GM23248 (cell line): Measurements from ENCODE around the gene C22orf39. TPM values are rescaled to one million over a fixed set of nuclear protein-coding genes. Genes with fewer than 3 reads are reported as not detected.

Experiments
- DNase-seq: peaks from one replicate; pipeline ENCODE4 v3.0.0-alpha.2; 2015
- H2AFZ ChIP-seq: fragments of 200-600 bp; sonication (generic); 2 replicates; pipeline ENCODE4 v1.6.1; 2016; ENCODE audit warnings: antibody characterized with exemption
- H3F3A ChIP-seq: fragments of 200-600 bp; sonication (generic); 2 replicates; pipeline ENCODE4 v1.6.1; 2016; ENCODE audit warnings: mild to moderate bottlenecking, antibody characterized with exemption, mixed run types; ENCODE audit not compliant: insufficient read depth
- H3K27ac ChIP-seq: fragments of 200-600 bp; sonication (generic); 2 replicates; pipeline ENCODE4 v1.5.1; 2016; ENCODE audit warnings: mild to moderate bottlenecking
- H3K27me3 ChIP-seq: fragments of 200-600 bp; sonication (generic); replicated peaks from 2 replicates; pipeline ENCODE4 v1.6.1; 2016; ENCODE audit warnings: mild to moderate bottlenecking; ENCODE audit not compliant: insufficient read depth
- H3K36me3 ChIP-seq: fragments of 200-600 bp; sonication (generic); 2 replicates; pipeline ENCODE4 v1.6.1; 2016; ENCODE audit warnings: low read depth, mild to moderate bottlenecking
- H3K4me1 ChIP-seq: fragments of 200-600 bp; sonication (generic); 2 replicates; pipeline ENCODE4 v1.6.1; 2016; ENCODE audit warnings: mild to moderate bottlenecking; ENCODE audit not compliant: insufficient read depth
- H3K4me2 ChIP-seq: fragments of 200-600 bp; sonication (generic); one replicate; pipeline ENCODE4 v1.6.1; 2016; ENCODE audit warnings: mild to moderate bottlenecking; ENCODE audit not compliant: unreplicated experiment
- H3K4me3 ChIP-seq: fragments of 200-600 bp; sonication (generic); 2 replicates; pipeline ENCODE4 v1.5.1; 2016; ENCODE audit warnings: mild to moderate bottlenecking
- H3K79me2 ChIP-seq: fragments of 200-600 bp; sonication (generic); 2 replicates; pipeline ENCODE4 v1.6.1; 2016; ENCODE audit warnings: mild to moderate bottlenecking; ENCODE audit not compliant: insufficient read depth
- H3K9ac ChIP-seq: fragments of 200-600 bp; sonication (generic); 2 replicates; pipeline ENCODE4 v1.6.1; 2016; ENCODE audit warnings: mild to moderate bottlenecking
- H3K9me2 ChIP-seq: fragments of 200-600 bp; sonication (generic); 2 replicates; pipeline ENCODE4 v1.6.1; 2016; ENCODE audit warnings: mixed run types, mild to moderate bottlenecking, moderate library complexity; ENCODE audit not compliant: insufficient read depth
- H3K9me3 ChIP-seq: fragments of 200-600 bp; sonication (generic); one replicate; pipeline ENCODE4 v1.6.1; 2017; ENCODE audit warnings: low read depth
- H4K20me1 ChIP-seq: fragments of 200-600 bp; sonication (generic); 2 replicates; pipeline ENCODE4 v1.6.0; 2016; ENCODE audit not compliant: insufficient read depth
- EZH2 ChIP-seq: fragments of 200-600 bp; sonication (generic); IDR thresholded peaks from 2 replicates; pipeline ENCODE4 v1.6.1; 2018; ENCODE audit warnings: antibody characterized with exemption, mild to moderate bottlenecking; ENCODE audit not compliant: insufficient read depth, poor library complexity, severe bottlenecking
- EZH2phosphoT487 ChIP-seq: fragments of 200-600 bp; sonication (generic); IDR thresholded peaks from 2 replicates; pipeline ENCODE4 v1.6.1; 2018; ENCODE audit warnings: antibody characterized with exemption, moderate library complexity, mild to moderate bottlenecking, low read depth; ENCODE audit not compliant: insufficient read depth
- WGBS, 2 experiments: methylation state at CpG; one replicate each; pipeline ENCODE4 v1.1.6; 2015 to 2017; ENCODE audit warnings: low lambda C conversion rate in 2 of 2, low coverage in 1 of 2; ENCODE audit errors: missing lambda C conversion rate in 2 of 2; 5-methylcytosine and 5-hydroxymethylcytosine counted together
- in situ Hi-C: fragments of 300-500 bp; cut with MboI; formaldehyde crosslinking; loops from 2 replicates; pipeline ENCODE4 v1.15.0; 2020
- polyA plus RNA-seq: library from polyadenylated mRNA; unstranded; fragments of >200 nt; fragmentation: Nextera tagmentation; extraction: Ambion mirVana; gene quantifications from 2 replicates; pipeline ENCODE4 v1.2.1, GENCODE V29; 2016
- total RNA-seq: library from RNA; depleted of rRNA; stranded (reverse); fragments of >200 nt; shearing (Covaris generic); gene quantifications from 2 replicates; pipeline ENCODE4 v1.2.3, GENCODE V29; 2014; rRNA removed

Gene C22orf39, protein sequence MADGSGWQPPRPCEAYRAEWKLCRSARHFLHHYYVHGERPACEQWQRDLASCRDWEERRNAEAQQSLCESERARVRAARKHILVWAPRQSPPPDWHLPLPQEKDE
- total RNA-seq (14.4 and 15.0 TPM in 2 replicates), polyA plus RNA-seq (21.3 and 22.8 TPM in 2 replicates)

DNA sequence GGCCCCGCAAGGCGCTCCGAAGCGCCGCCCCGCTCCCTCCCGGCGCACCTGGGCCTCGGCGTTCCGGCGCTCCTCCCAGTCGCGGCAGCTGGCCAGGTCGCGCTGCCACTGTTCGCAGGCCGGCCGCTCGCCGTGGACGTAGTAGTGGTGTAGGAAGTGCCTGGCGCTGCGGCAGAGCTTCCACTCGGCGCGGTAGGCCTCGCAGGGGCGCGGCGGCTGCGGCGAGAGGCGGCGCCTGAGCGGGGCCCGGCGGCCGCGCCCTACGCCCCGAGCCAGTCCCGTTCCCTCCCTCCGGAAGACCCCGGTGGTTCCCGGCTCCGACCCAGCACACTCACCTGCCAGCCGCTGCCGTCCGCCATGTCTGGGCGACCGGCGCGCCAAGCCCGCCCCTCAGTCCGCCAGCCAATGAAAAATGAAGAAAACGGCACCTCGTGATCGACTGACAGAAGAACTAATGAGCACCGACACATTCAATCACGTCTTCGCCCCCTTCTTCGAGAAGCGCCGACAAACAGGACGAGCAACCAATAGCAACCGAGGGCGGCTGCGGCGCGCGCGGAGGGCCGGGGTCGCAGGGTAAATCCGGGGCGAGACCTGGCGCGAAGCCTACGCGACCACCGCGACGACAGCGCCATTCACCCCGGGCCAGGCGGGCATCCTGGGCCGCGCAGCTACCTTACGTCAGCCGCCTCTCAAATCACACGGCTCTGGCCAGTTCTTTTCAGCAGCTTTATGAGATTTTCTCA is at the start of gene C22orf39:
TSS of gene C22orf39 (minus strand) at position 382 of the 746 bp plus-strand sequence. CDS start at position 359, 23 bp downstream.
- no peaks in the 10 kb centered on the region for H3K9me3 ChIP-seq
- H3F3A ChIP-seq = peaks cover 30% of the 10 kb centered on the region; the same call in 1 of the 2 replicates
- peak within 1 kb of the TSS; percentile 87 for H3K4me2 ChIP-seq
- TF ChIP-seq EZH2 = no peak
- TF ChIP-seq EZH2phosphoT487 = no peak
- 0 to 1% methylated on average over 74 to 77 of the region's 92 CpGs for WGBS, 2 experiments
- in situ Hi-C loops = no loop called here
- no peaks in the 10 kb centered on the region for H3K27me3 ChIP-seq
- H3K36me3 ChIP-seq = 0 out of 2 replicates have a peak, but pooled peaks cover 10% of the 10 kb centered on the region
- H2AFZ ChIP-seq = peak within 1 kb of the TSS; percentile 88
- H3K27ac ChIP-seq = peak within 1 kb of the TSS; percentile 70
- peaks cover 43% of the 10 kb centered on the region for H3K79me2 ChIP-seq
- H3K9me2 ChIP-seq = no peaks in the 10 kb centered on the region
- H4K20me1 ChIP-seq = no peaks in the 10 kb centered on the region
- peak; percentile 93 for DNase-seq
- H3K9ac ChIP-seq = peak within 1 kb of the TSS; percentile 83
- peak within 1 kb of the TSS; percentile 83 for H3K4me3 ChIP-seq
- H3K4me1 ChIP-seq = peaks cover 3% of the 10 kb centered on the region; the same call in 1 of the 2 replicates

- H2AFZ ChIP-seq = peak overlapping the region; percentile 71
- no peaks in the 10 kb centered on the region for H3F3A ChIP-seq
- TF ChIP-seq EZH2 (no peak), EZH2phosphoT487 (no peak)
- DNase-seq = peak; percentile 93
- no peak overlapping the region for H3K4me2 ChIP-seq
- H3K9me3 ChIP-seq = no peaks in the 10 kb centered on the region
- H3K79me2 ChIP-seq = no peaks in the 10 kb centered on the region
- H3K27ac ChIP-seq = peak overlapping the region; percentile 74
- H3K9me2 ChIP-seq = no peaks in the 10 kb centered on the region
- peaks cover 6% of the 10 kb centered on the region; the same call in 1 of the 2 replicates for H3K4me1 ChIP-seq
- peak overlapping the region; percentile 75 for H3K9ac ChIP-seq
- H3K4me3 ChIP-seq = no peak overlapping the region
- WGBS, 2 experiments = 34 to 37% methylated on average over 3 of the region's 3 CpGs
- H3K36me3 ChIP-seq = no peaks in the 10 kb centered on the region
- in situ Hi-C loops = no loop called here
- H4K20me1 ChIP-seq = no peaks in the 10 kb centered on the region
- H3K27me3 ChIP-seq = no peaks in the 10 kb centered on the region
Observed at GRCh38 chr22:19497245-19497644, 49.7 kb upstream of the C22orf39 start.

GRCh38 chr22:19496324-19496630 is 48.8 kb upstream of the C22orf39 start:
- in situ Hi-C loops = no loop called here
- no peak for DNase-seq
- no peaks in the 10 kb centered on the region for H4K20me1 ChIP-seq
- WGBS, 2 experiments = 97 to 98% methylated on average over 3 of the region's 3 CpGs
- H3K4me1 ChIP-seq = peaks cover 6% of the 10 kb centered on the region; the same call in 1 of the 2 replicates
- no peaks in the 10 kb centered on the region for H3K9me3 ChIP-seq
- H3K36me3 ChIP-seq = no peaks in the 10 kb centered on the region
- H3K79me2 ChIP-seq = no peaks in the 10 kb centered on the region
- no peak overlapping the region for H3K27ac ChIP-seq
- no peaks in the 10 kb centered on the region for H3F3A ChIP-seq
- TF ChIP-seq EZH2phosphoT487 (no peak), EZH2 (no peak)
- H3K9ac ChIP-seq = no peak overlapping the region
- no peak overlapping the region for H3K4me2 ChIP-seq
- H3K9me2 ChIP-seq = no peaks in the 10 kb centered on the region
- no peak overlapping the region for H3K4me3 ChIP-seq
- H2AFZ ChIP-seq = no peak overlapping the region
- no peaks in the 10 kb centered on the region for H3K27me3 ChIP-seq

DNA sequence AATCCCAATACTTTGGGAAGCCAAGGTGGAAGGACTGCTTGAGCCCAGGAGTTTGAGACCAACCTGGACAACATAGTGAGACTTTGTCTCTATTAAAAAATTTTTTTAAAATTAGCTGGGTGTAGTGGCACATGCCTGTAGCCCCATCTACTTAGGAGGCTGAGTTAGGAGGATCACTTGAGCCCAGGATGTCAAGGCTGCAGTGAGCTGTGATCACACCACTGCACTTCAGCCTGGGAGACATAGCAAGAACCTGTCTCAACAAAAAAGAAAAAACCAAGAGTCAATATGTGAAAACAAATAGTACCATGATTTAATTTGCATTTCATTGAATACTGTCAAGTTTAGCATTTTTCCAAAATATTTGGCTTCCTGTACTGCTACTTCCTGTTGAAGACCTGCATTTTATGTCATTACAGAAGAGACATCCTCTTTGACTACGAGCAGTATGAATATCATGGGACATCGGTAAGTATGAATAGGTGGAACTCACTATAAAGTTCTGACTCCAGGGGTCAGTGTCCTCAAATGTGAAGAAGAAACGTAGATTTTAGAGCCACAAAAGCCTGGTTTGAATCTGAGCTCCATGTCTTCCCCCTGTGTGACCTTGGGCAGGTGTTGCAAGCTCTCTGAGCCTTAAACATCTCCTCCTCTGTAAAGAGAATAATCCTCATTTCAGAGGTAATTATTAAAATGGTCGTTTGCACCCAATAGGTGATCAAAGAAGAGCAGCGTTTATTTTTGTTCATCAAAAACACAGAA is 48.2 kb upstream of the C22orf39 start:
- Histone ChIP-seq H3K79me2 (no peaks in the 10 kb centered on the region), H3K36me3 (no peaks in the 10 kb centered on the region)
- WGBS, 2 experiments = 84 to 87% methylated on average over 5 of the region's 5 CpGs

More for the DNA sequence above, 48.2 kb upstream of the C22orf39 start:
- H3K27me3 ChIP-seq = no peaks in the 10 kb centered on the region
- H3K9me3 ChIP-seq = no peaks in the 10 kb centered on the region
- H3K9ac ChIP-seq = no peak overlapping the region
- H3K4me2 ChIP-seq = no peak overlapping the region
- H2AFZ ChIP-seq = no peak overlapping the region
- H3F3A ChIP-seq = no peaks in the 10 kb centered on the region
- H4K20me1 ChIP-seq = no peaks in the 10 kb centered on the region
- in situ Hi-C loops = no loop called here
- TF ChIP-seq EZH2 (no peak), EZH2phosphoT487 (no peak)
- H3K4me1 ChIP-seq = peaks cover 6% of the 10 kb centered on the region; the same call in 1 of the 2 replicates
- no peaks in the 10 kb centered on the region for H3K9me2 ChIP-seq
- H3K4me3 ChIP-seq = no peak overlapping the region
- DNase-seq = peak; percentile 29
- H3K27ac ChIP-seq = no peak overlapping the region
